NCI-H2196 (cell line): ENCODE data around the gene MCM8.

ENCODE experiments used
- DNase-seq: peaks from one replicate; lab custom pipeline; 2025; ENCODE audit not compliant: unreplicated experiment; lab: John Stamatoyannopoulos, UW

The MCM8 gene

GRCh38 chr20:5950271-5951031, at the start of gene MCM8, which contains the start of gene TRMT6:
Gene MCM8 (plus strand): TSS chr20:5950652. CDS start chr20:5952016, 1,364 bp downstream.
Gene TRMT6 (minus strand): TSS chr20:5950533. CDS start chr20:5950405, 128 bp downstream.
- DNase-seq = peak; percentile 94

GRCh38 chr20:5900908-5901307, 49.5 kb upstream of the MCM8 start:
- no peak for DNase-seq

- DNase-seq = no peak
These were observed 41.5 kb upstream of the MCM8 start for GRCh38 chr20:5908981-5909380.

- DNase-seq = no peak
These were observed 40.3 kb upstream of the MCM8 start for GRCh38 chr20:5910186-5910585.

GRCh38 chr20:5913166-5913565, 37.3 kb upstream of the MCM8 start:
- no peak for DNase-seq

- no peak for DNase-seq
These were observed 35.6 kb upstream of the MCM8 start for GRCh38 chr20:5914859-5915258.

- peak; percentile 40 for DNase-seq
These were observed 31.4 kb upstream of the MCM8 start for GRCh38 chr20:5918856-5919625.

GRCh38 chr20:5919626-5920544, 30.6 kb upstream of the MCM8 start:
- DNase-seq = no peak

- no peak for DNase-seq
These were observed 29.9 kb upstream of the MCM8 start for GRCh38 chr20:5920581-5920980.

GRCh38 chr20:5923493-5923892, 27.0 kb upstream of the MCM8 start:
- no peak for DNase-seq

GRCh38 chr20:5925551-5925950, 24.9 kb upstream of the MCM8 start:
- no peak for DNase-seq

GRCh38 chr20:5927749-5928462, 22.5 kb upstream of the MCM8 start:
- DNase-seq = no peak

- DNase-seq = no peak
These were observed 21.4 kb upstream of the MCM8 start for GRCh38 chr20:5928836-5929715.

GRCh38 chr20:5931411-5931810, 19.0 kb upstream of the MCM8 start:
- no peak for DNase-seq

GRCh38 chr20:5932796-5933195, 17.7 kb upstream of the MCM8 start:
- no peak for DNase-seq

GRCh38 chr20:5933802-5934436, 16.5 kb upstream of the MCM8 start:
- DNase-seq = peak; percentile 47

GRCh38 chr20:5935384-5935783, 15.1 kb upstream of the MCM8 start:
- DNase-seq = no peak

- no peak for DNase-seq
These were observed 14.2 kb upstream of the MCM8 start for GRCh38 chr20:5936238-5936637.

GRCh38 chr20:5938456-5939029, 11.9 kb upstream of the MCM8 start:
- no peak for DNase-seq
